PC-9 (cell line): ENCODE measurements around the gene XXYLT1. TPM values are rescaled to one million over a fixed set of nuclear protein-coding genes. Genes with fewer than 3 reads are reported as not detected.

Experiments used
- BruUV-seq: library from RNA; stranded (reverse); fragments of 400-500 nt; replicated peaks from 2 replicates; lab custom pipeline; 2021; lab: Mats Ljungman, UMichigan
- CTCF ChIA-PET: fragments of 300-600 bp; sonication (Branson Sonifier 250); formaldehyde crosslinking; loops from one replicate; lab custom pipeline; 2022; ENCODE audit warnings: antibody characterized with exemption; lab: Charles Lee
- POLR2A ChIA-PET: fragments of 300-600 bp; sonication (Branson Sonifier 250); formaldehyde crosslinking; loops from one replicate; lab custom pipeline; 2022; ENCODE audit warnings: antibody characterized with exemption; ENCODE audit not compliant: unreplicated experiment; lab: Charles Lee
- DNase-seq, 2 experiments: peaks; one replicate each; pipeline versions ENCODE4 v3.0.0 to v3.0.0-alpha.2; 2015 to 2022; ENCODE audit warnings: mixed read lengths in 1 of 2
- H2AFZ ChIP-seq: fragments of 200-600 bp; sonication (generic); 2 replicates; pipeline ENCODE4 v1.8.1; 2017; ENCODE audit warnings: antibody characterized with exemption
- H3F3A ChIP-seq: fragments of 200-600 bp; sonication (generic); 2 replicates; pipeline ENCODE4 v1.8.1; 2017; ENCODE audit warnings: antibody characterized with exemption, mild to moderate bottlenecking, low read depth; ENCODE audit not compliant: insufficient read depth
- H3K27ac ChIP-seq: fragments of 200-600 bp; sonication (generic); 2 replicates; pipeline ENCODE4 v1.6.1; 2016; ENCODE audit warnings: mixed run types
- H3K27me3 ChIP-seq: fragments of 200-600 bp; sonication (generic); 2 replicates; pipeline ENCODE4 v1.6.1; 2016; ENCODE audit warnings: low read depth, mixed run types; ENCODE audit not compliant: insufficient read depth
- H3K36me3 ChIP-seq: fragments of 200-600 bp; sonication (generic); 2 replicates; pipeline ENCODE4 v1.6.1; 2016; ENCODE audit warnings: low read depth, mixed run types
- H3K4me1 ChIP-seq: fragments of 200-600 bp; sonication (generic); replicated peaks from 2 replicates; pipeline ENCODE4 v1.6.1; 2016; ENCODE audit warnings: mixed run types; ENCODE audit not compliant: insufficient read depth
- H3K4me2 ChIP-seq: fragments of 200-600 bp; sonication (generic); 2 replicates; pipeline ENCODE4 v1.6.1; 2017; ENCODE audit warnings: mixed run types
- H3K4me3 ChIP-seq: fragments of 200-600 bp; sonication (generic); 2 replicates; pipeline ENCODE4 v1.6.1; 2016; ENCODE audit warnings: mixed run types
- H3K79me2 ChIP-seq: fragments of 200-600 bp; sonication (generic); 2 replicates; pipeline ENCODE4 v1.6.1; 2017; ENCODE audit warnings: low read depth, mixed run types
- H3K9me2 ChIP-seq: fragments of 200-600 bp; sonication (generic); 2 replicates; pipeline ENCODE4 v1.8.1; 2017; ENCODE audit warnings: mild to moderate bottlenecking; ENCODE audit not compliant: insufficient read depth
- H3K9me3 ChIP-seq: fragments of 200-600 bp; sonication (generic); 2 replicates; pipeline ENCODE4 v1.8.1; 2016; ENCODE audit warnings: low read depth; ENCODE audit not compliant: insufficient read depth
- H4K20me1 ChIP-seq: fragments of 200-600 bp; sonication (generic); 2 replicates; pipeline ENCODE4 v1.8.1; 2017; ENCODE audit not compliant: insufficient read depth
- CTCF ChIP-seq: fragments of 200-600 bp; sonication (generic); conservative IDR thresholded peaks from 2 replicates; pipeline ENCODE4 v1.6.1; 2017; ENCODE audit warnings: mixed run types, antibody characterized with exemption, mild to moderate bottlenecking, moderate library complexity
- EZH2 ChIP-seq: fragments of 200-600 bp; sonication (generic); IDR thresholded peaks from 2 replicates; pipeline ENCODE4 v1.8.0; 2017; ENCODE audit warnings: antibody characterized with exemption, low read depth
- intact Hi-C: fragments of 100-400 bp; cut with micrococcal nuclease; formaldehyde crosslinking; loops from one replicate; pipeline ENCODE4 v1.10.0; 2022; ENCODE audit not compliant: unreplicated experiment
- total RNA-seq: library from RNA; stranded (reverse); gene quantifications from 2 replicates; pipeline ENCODE4 v1.2.3, GENCODE V29; 2021

XXYLT1 gene
- total RNA-seq, 1 experiment from 2014 or later = 13.3 TPM

GRCh38 chr3:195159117-195159813 is 111.7 kb downstream of the XXYLT1 start:
- no peaks in the 10 kb centered on the region for H4K20me1 ChIP-seq
- ChIA-PET POLR2A (no interaction called here), CTCF (no interaction called here)
- H3F3A ChIP-seq = no peaks in the 10 kb centered on the region
- H3K4me1 ChIP-seq = 0 out of 2 replicates have a peak, but pooled peaks cover 7% of the 10 kb centered on the region
- no peak overlapping the region for H3K27ac ChIP-seq
- no peaks in the 10 kb centered on the region for H3K9me2 ChIP-seq
- DNase-seq = no peak
- H3K79me2 ChIP-seq = no peaks in the 10 kb centered on the region
- H2AFZ ChIP-seq = no peak overlapping the region
- no peak for TF ChIP-seq CTCF
- no peak for TF ChIP-seq EZH2
- no peaks in the 10 kb centered on the region for H3K9me3 ChIP-seq
- H3K27me3 ChIP-seq = no peaks in the 10 kb centered on the region
- intact Hi-C loops = loop anchor here (10.0 kb wide), 1 partner anchor 96 kb away; no protein-coding TSS in a partner anchor
- H3K4me3 ChIP-seq = no peak overlapping the region
- H3K36me3 ChIP-seq = no peaks in the 10 kb centered on the region
- BruUV-seq = no TSS peak
- no peak overlapping the region for H3K4me2 ChIP-seq

GRCh38 chr3:195156286-195156890 is 114.6 kb downstream of the XXYLT1 start:
- POLR2A ChIA-PET = no interaction called here
- no peak overlapping the region for H2AFZ ChIP-seq
- no peaks in the 10 kb centered on the region for H3K27me3 ChIP-seq
- H3K27ac ChIP-seq = no peak overlapping the region
- peaks cover 12% of the 10 kb centered on the region for H3K4me1 ChIP-seq
- H3K4me2 ChIP-seq = no peak overlapping the region
- DNase-seq = no peak
- TF ChIP-seq CTCF (no peak), EZH2 (no peak)
- H4K20me1 ChIP-seq = no peaks in the 10 kb centered on the region
- CTCF ChIA-PET = no interaction called here
- H3K9me2 ChIP-seq = no peaks in the 10 kb centered on the region
- intact Hi-C loops = loop anchor here (10.0 kb wide), 1 partner anchor 98 kb away; no protein-coding TSS in a partner anchor
- no TSS peak for BruUV-seq
- no peak overlapping the region for H3K4me3 ChIP-seq
- no peaks in the 10 kb centered on the region for H3K9me3 ChIP-seq
- no peaks in the 10 kb centered on the region for H3F3A ChIP-seq
- H3K79me2 ChIP-seq = no peaks in the 10 kb centered on the region
- H3K36me3 ChIP-seq = no peaks in the 10 kb centered on the region

GRCh38 chr3:195155570-195156241 is 115.3 kb downstream of the XXYLT1 start:
- intact Hi-C loops = loop anchor here (10.0 kb wide), 1 partner anchor 99 kb away; no protein-coding TSS in a partner anchor
- no peak overlapping the region for H3K4me2 ChIP-seq
- peaks cover 12% of the 10 kb centered on the region for H3K4me1 ChIP-seq

More at GRCh38 chr3:195155570-195156241, 115.3 kb downstream of the XXYLT1 start:
- H3K79me2 ChIP-seq = no peaks in the 10 kb centered on the region
- H3K27ac ChIP-seq = no peak overlapping the region
- no peak for DNase-seq
- H3K9me3 ChIP-seq = no peaks in the 10 kb centered on the region
- H3K36me3 ChIP-seq = no peaks in the 10 kb centered on the region
- H3K9me2 ChIP-seq = no peaks in the 10 kb centered on the region
- ChIA-PET CTCF (interaction anchor here (0.6 kb wide), 1 partner anchor 40 kb away, joined by 6 read pairs; no protein-coding TSS in a partner anchor), POLR2A (interaction anchor here (0.6 to 0.7 kb wide), 2 partner anchors 16 to 754 kb away, joined by 3 to 8 read pairs; no protein-coding TSS in a partner anchor)
- TF ChIP-seq CTCF = no peak
- no peak for TF ChIP-seq EZH2
- no TSS peak for BruUV-seq
- no peak overlapping the region for H2AFZ ChIP-seq
- no peak overlapping the region for H3K4me3 ChIP-seq
- H3F3A ChIP-seq = no peaks in the 10 kb centered on the region
- no peaks in the 10 kb centered on the region for H3K27me3 ChIP-seq
- H4K20me1 ChIP-seq = no peaks in the 10 kb centered on the region
